ENCODE results near the gene PRKCE. TPM values are rescaled to one million over a fixed set of nuclear protein-coding genes. Genes with fewer than 3 reads are reported as not detected.

Gene PRKCE
- total RNA-seq, 2 experiments from 2014 or later = 17.0 to 42.1 TPM

DNA sequence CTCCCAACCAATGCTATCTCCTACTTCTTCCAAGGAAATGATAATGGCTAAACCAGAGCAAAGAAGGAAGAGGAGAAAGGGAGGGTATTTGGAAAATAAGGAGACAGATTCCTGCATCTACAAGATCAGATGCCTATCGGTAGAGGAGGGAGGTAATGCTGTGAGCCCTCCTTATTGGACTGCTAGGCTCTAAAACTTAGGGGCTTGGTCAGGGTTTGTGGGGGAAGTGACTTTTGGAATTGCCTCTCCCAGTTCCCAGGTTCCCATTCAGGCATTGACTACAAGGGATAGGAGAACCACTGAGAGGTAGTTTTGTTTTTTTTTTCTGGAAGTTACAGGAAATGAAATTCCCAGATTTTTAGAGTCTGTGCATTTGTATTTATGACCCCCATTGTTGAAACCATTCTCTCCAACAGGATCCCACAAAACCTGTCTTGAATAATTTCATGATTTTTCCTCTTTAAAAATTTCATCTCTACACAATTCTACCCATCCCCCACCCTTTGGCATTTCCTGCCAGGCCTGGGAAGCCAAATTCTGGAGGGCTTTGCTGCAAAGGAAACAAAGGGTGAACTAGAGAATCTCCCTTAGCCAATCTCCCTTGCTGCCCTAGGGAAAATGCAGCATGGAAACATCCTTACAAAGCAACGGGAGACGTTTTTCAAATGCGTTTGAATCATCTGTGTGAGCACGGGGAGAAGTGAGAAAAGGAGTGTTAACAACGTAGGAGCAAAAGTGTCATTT lies 363.6 kb downstream of the PRKCE start:
- Histone ChIP-seq H3K9me2 (ENCODE audit: insufficient read depth, low read length) (no peaks in the 10 kb centered on the region), H3K4me1 (ENCODE audit: insufficient read depth, low read length, poor library complexity, severe bottlenecking) (no peaks in the 10 kb centered on the region), H3K79me2 (ENCODE audit: insufficient read depth, low read depth, low read length) (no peaks in the 10 kb centered on the region), H3K27ac (ENCODE audit: low read depth, low read length, poor library complexity, severe bottlenecking) (no peak overlapping the region), H3K4me2 (ENCODE audit: low read length) (no peak overlapping the region), H4K20me1 (ENCODE audit: insufficient read depth, low read length) (no peaks in the 10 kb centered on the region), H2AFZ (ENCODE audit: low read length) (no peak overlapping the region), H3K4me3 (ENCODE audit: low read depth, low read length, poor library complexity, severe bottlenecking) (no peak overlapping the region), H3K9me3 (ENCODE audit: low read length) (no peaks in the 10 kb centered on the region), H3K36me3 (ENCODE audit: insufficient read depth, low read length) (no peaks in the 10 kb centered on the region)
- TF ChIP-seq EZH2phosphoT487 (IDR thresholded peaks at IDR 0.05; ENCODE audit: borderline replicate concordance, low read depth, low read length) = no peak
- TF ChIP-seq, protein P1, sequence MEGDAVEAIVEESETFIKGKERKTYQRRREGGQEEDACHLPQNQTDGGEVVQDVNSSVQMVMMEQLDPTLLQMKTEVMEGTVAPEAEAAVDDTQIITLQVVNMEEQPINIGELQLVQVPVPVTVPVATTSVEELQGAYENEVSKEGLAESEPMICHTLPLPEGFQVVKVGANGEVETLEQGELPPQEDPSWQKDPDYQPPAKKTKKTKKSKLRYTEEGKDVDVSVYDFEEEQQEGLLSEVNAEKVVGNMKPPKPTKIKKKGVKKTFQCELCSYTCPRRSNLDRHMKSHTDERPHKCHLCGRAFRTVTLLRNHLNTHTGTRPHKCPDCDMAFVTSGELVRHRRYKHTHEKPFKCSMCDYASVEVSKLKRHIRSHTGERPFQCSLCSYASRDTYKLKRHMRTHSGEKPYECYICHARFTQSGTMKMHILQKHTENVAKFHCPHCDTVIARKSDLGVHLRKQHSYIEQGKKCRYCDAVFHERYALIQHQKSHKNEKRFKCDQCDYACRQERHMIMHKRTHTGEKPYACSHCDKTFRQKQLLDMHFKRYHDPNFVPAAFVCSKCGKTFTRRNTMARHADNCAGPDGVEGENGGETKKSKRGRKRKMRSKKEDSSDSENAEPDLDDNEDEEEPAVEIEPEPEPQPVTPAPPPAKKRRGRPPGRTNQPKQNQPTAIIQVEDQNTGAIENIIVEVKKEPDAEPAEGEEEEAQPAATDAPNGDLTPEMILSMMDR (conservative IDR thresholded peaks at IDR 0.05; ENCODE audit: low read length) = no peak
- DNase-seq (ENCODE audit: low spot score) = no peak
- intact Hi-C loops (cut with micrococcal nuclease; ENCODE audit: unreplicated experiment) = loop anchor here (5.0 kb wide), 1 partner anchor 352 kb away; no protein-coding TSS in a partner anchor
- CTCF ChIA-PET (ENCODE audit: unreplicated experiment) = no interaction called here
- POLR2A ChIA-PET = interaction anchor here (0.6 kb wide), 1 partner anchor 100 kb away, joined by 5 read pairs; no protein-coding TSS in a partner anchor
- no TSS peak for BruUV-seq (replicated peaks)

DNA sequence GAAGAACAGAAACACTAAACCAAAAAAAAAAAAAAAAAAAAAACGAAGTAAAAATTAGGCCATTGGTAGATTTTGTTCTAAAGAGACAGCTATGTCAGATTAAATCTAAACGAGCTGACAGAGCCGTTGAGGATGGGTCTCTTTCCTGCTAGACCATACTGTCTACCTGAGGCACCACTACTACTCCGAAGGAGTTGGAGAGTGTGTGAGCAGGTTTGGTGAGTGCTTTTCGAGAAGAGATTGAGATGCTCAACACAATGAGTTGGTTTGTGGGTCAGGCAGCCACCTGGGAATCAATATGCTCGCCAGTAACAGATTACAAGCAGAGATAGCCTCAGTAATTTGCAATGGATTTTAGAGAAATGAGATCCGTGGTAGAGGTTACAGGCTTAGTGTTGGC lies 364.2 kb downstream of the PRKCE start:
- Histone ChIP-seq H2AFZ (ENCODE audit: low read length) (no peak overlapping the region), H3K36me3 (ENCODE audit: insufficient read depth, low read length) (no peaks in the 10 kb centered on the region), H3K4me2 (ENCODE audit: low read length) (no peak overlapping the region), H3K4me1 (ENCODE audit: insufficient read depth, low read length, poor library complexity, severe bottlenecking) (no peaks in the 10 kb centered on the region), H3K9me3 (ENCODE audit: low read length) (no peaks in the 10 kb centered on the region), H3K79me2 (ENCODE audit: insufficient read depth, low read depth, low read length) (no peaks in the 10 kb centered on the region), H3K9me2 (ENCODE audit: insufficient read depth, low read length) (no peaks in the 10 kb centered on the region), H4K20me1 (ENCODE audit: insufficient read depth, low read length) (no peaks in the 10 kb centered on the region), H3K4me3 (ENCODE audit: low read depth, low read length, poor library complexity, severe bottlenecking) (no peak overlapping the region), H3K27ac (ENCODE audit: low read depth, low read length, poor library complexity, severe bottlenecking) (no peak overlapping the region)
- ChIA-PET CTCF (ENCODE audit: unreplicated experiment) (no interaction called here), POLR2A (no interaction called here)
- no peak for DNase-seq (ENCODE audit: low spot score)
- BruUV-seq (replicated peaks) = no TSS peak
- intact Hi-C loops (cut with micrococcal nuclease; ENCODE audit: unreplicated experiment) = no loop called here
- TF ChIP-seq, protein P1 (conservative IDR thresholded peaks at IDR 0.05; ENCODE audit: low read length) = no peak
- TF ChIP-seq EZH2phosphoT487 (IDR thresholded peaks at IDR 0.05; ENCODE audit: borderline replicate concordance, low read depth, low read length) = no peak

DNA sequence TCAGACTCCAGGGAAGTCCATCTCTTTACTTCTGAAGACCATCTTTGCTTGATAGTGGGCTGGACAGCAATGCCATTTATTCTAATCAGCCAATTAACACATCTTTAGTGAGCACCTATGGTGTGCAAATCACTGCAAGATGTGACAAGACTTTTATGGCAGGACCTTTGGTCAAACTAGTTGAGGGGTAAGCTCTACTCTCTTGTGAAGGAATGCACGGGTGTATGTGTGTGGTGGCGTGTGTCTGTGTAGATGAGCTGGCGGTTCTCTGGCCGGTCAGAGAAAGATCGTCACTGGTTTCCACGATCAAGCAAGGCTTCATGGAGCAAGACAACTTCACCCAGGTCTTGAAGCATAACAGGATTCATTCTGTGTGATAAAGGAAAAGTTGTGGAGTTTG lies 364.6 kb downstream of the PRKCE start:
- H4K20me1 ChIP-seq (ENCODE audit: insufficient read depth, low read length) = no peaks in the 10 kb centered on the region
- H3K9me2 ChIP-seq (ENCODE audit: insufficient read depth, low read length) = no peaks in the 10 kb centered on the region
- H3K79me2 ChIP-seq (ENCODE audit: insufficient read depth, low read depth, low read length) = no peaks in the 10 kb centered on the region
- H2AFZ ChIP-seq (ENCODE audit: low read length) = no peak overlapping the region
- ChIA-PET CTCF (ENCODE audit: unreplicated experiment) (no interaction called here), POLR2A (interaction anchor here (0.7 kb wide), 1 partner anchor 760 kb away, joined by 3 read pairs; no protein-coding TSS in a partner anchor)
- no peak overlapping the region for H3K4me3 ChIP-seq (ENCODE audit: low read depth, low read length, poor library complexity, severe bottlenecking)
- no TSS peak for BruUV-seq (replicated peaks)
- no peak overlapping the region for H3K4me2 ChIP-seq (ENCODE audit: low read length)
- TF ChIP-seq, protein P1 (conservative IDR thresholded peaks at IDR 0.05; ENCODE audit: low read length) = no peak
- no peak for TF ChIP-seq EZH2phosphoT487 (IDR thresholded peaks at IDR 0.05; ENCODE audit: borderline replicate concordance, low read depth, low read length)
- no peaks in the 10 kb centered on the region for H3K36me3 ChIP-seq (ENCODE audit: insufficient read depth, low read length)
- intact Hi-C loops (cut with micrococcal nuclease; ENCODE audit: unreplicated experiment) = no loop called here
- no peak for DNase-seq (ENCODE audit: low spot score)
- no peaks in the 10 kb centered on the region for H3K9me3 ChIP-seq (ENCODE audit: low read length)
- no peaks in the 10 kb centered on the region for H3K4me1 ChIP-seq (ENCODE audit: insufficient read depth, low read length, poor library complexity, severe bottlenecking)
- no peak overlapping the region for H3K27ac ChIP-seq (ENCODE audit: low read depth, low read length, poor library complexity, severe bottlenecking)

All from OCI-LY7 (cell line).